Right lobe of liver (tissue), 6 donors: ENCODE results near the gene MYH15. TPM values are rescaled to one million over a fixed set of nuclear protein-coding genes. Genes with fewer than 3 reads are reported as not detected.

Experiments
- ATAC-seq, 4 donors: fragments of 200-7000 bp; cut with Tn5 transposase; one replicate each; pipeline ENCODE4 v1.9.1; 2020; ENCODE audit warnings: mild to moderate bottlenecking in 4 of 4, moderate library complexity in 4 of 4
- DNase-seq, 3 donors: peaks; one replicate each; pipeline ENCODE4 v3.0.0-alpha.2; 2020
- H3K27ac ChIP-seq, 3 donors: fragments of 200-600 bp; one replicate each; pipeline ENCODE4 v1.8.0; 2022
- H3K27me3 ChIP-seq, 2 donors: fragments of 200-600 bp; one replicate each; pipeline ENCODE4 v1.8.0; 2022
- H3K36me3 ChIP-seq, 4 donors: fragments of 200-600 bp; sonication (generic) in 1 of 4; one replicate each; pipeline versions ENCODE4 v1.5.1 to v1.8.0; 2017 to 2022; ENCODE audit warnings: control low read depth in 1 of 4
- H3K4me1 ChIP-seq, 4 donors: fragments of 200-600 bp; sonication (generic) in 1 of 4; one replicate each; pipeline versions ENCODE4 v1.5.1 to v1.8.0; 2017 to 2022; ENCODE audit warnings: control low read depth in 1 of 4
- H3K4me3 ChIP-seq, 3 donors: fragments of 200-600 bp; one replicate each; pipeline ENCODE4 v1.8.0; 2022
- H3K9me3 ChIP-seq, 4 donors: fragments of 200-600 bp; sonication (generic) in 1 of 4; one replicate each; pipeline versions ENCODE4 v1.5.1 to v1.8.0; 2017 to 2022; ENCODE audit warnings: control low read depth in 1 of 4
- POLR2A ChIP-seq: fragments of 450-650 bp; IDR thresholded peaks from one replicate; pipeline ENCODE4 v1.6.1; 2017; ENCODE audit warnings: antibody characterized with exemption, mild to moderate bottlenecking
- WGBS: methylation state at CpG from one replicate; pipeline ENCODE4 v1.1.6; 2018; ENCODE audit warnings: low coverage, low lambda C conversion rate; ENCODE audit not compliant: insufficient coverage; ENCODE audit errors: missing lambda C conversion rate; 5-methylcytosine and 5-hydroxymethylcytosine counted together
- intact Hi-C, 2 donors: fragments of 100-400 bp; cut with DNase I; formaldehyde crosslinking; loops; one replicate each; pipeline versions ENCODE4 v1.11.2 to v1.14.1; 2022
- total RNA-seq, 6 experiments: library from RNA; depleted of rRNA in 2 of 6; stranded (reverse); fragments of >200 nt in 2 of 6; fragmentation: NEBNext Ultra II Directional in 3 of 6; extraction: Animal tissue kit (Norgen Biotek cat#: 25700) in 3 of 6; gene quantifications; one replicate each; pipeline versions ENCODE4 v1.1.0 to v1.2.4, GENCODE V29; 2016 to 2023
- TF ChIP-seq, protein P1 (sequence below), 4 donors: fragments of 200-600 bp in 3 of 4; fragments of 450-650 bp in 1 of 4; IDR thresholded peaks; one replicate each; pipeline versions ENCODE4 v1.5.1 to v1.8.0; 2016 to 2022; ENCODE audit warnings: antibody characterized with exemption in 4 of 4, mild to moderate bottlenecking in 2 of 4
- donor health status: DM: no; HTN: yes; CAD: no.
- donor health status: DM: no; HTN: no; CAD: no.
- donor health status: DM: no; HTN: no; CAD: no.
- donor health status: DM: no; HTN: yes; CAD: no.
- donor health status: DM: no; HTN: yes; CAD: no.

MYH15 gene
- total RNA-seq, 6 experiments from 2014 or later, result not detected

DNA sequence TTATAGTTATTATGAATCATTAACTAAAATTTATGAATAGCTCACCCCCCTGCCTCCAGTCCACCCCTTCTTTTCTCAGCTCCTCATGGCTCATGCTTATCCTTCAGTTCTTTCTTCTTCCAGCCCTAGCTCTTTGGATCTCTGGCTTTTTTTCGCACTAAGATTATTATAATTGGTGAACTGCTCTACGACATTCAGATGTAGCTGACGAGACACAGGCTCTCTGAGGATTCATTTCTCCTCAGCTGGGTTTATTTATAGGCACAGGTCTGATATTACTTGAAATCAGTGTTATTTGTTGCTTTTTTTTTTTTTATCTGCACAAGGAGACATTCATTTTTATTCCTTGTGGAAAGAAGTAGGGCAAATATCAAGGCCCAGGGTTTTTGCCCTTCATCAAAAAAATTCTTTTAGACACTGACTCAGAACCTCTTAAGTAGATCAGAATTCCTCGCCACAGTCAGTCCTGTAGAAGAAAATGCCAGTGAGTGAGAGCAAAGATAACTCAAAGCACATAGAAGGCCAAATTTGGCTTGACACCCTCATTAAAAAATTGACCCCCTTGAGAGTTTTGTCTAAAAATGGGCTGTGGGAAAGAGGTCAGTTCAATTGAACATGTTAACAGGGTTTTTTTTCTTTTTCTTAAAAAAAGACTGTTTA is 106.6 kb downstream of the MYH15 start:
- DNase-seq, result no peak
- H3K9me3 ChIP-seq, result no peaks in the 10 kb centered on the region
- no peaks in the 10 kb centered on the region for H3K36me3 ChIP-seq
- no peak for TF ChIP-seq POLR2A
- TF ChIP-seq, protein P1, sequence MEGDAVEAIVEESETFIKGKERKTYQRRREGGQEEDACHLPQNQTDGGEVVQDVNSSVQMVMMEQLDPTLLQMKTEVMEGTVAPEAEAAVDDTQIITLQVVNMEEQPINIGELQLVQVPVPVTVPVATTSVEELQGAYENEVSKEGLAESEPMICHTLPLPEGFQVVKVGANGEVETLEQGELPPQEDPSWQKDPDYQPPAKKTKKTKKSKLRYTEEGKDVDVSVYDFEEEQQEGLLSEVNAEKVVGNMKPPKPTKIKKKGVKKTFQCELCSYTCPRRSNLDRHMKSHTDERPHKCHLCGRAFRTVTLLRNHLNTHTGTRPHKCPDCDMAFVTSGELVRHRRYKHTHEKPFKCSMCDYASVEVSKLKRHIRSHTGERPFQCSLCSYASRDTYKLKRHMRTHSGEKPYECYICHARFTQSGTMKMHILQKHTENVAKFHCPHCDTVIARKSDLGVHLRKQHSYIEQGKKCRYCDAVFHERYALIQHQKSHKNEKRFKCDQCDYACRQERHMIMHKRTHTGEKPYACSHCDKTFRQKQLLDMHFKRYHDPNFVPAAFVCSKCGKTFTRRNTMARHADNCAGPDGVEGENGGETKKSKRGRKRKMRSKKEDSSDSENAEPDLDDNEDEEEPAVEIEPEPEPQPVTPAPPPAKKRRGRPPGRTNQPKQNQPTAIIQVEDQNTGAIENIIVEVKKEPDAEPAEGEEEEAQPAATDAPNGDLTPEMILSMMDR (IDR thresholded peaks at IDR 0.05), result no peak
- intact Hi-C loops, result no loop called here
- 67% methylated on average over 4 of the region's 4 CpGs for WGBS
- H3K27ac ChIP-seq, result no peak overlapping the region
- H3K4me3 ChIP-seq, result no peak overlapping the region
- H3K27me3 ChIP-seq, result no peaks in the 10 kb centered on the region
- peaks cover 0 to 4% (median 0%) of the 10 kb centered on the region in 4 donors for H3K4me1 ChIP-seq
- no peak for ATAC-seq

GRCh38 chr3:108403198-108403597 is 107.2 kb downstream of the MYH15 start:
- Histone ChIP-seq H3K4me3 (no peak overlapping the region), H3K27me3 (no peaks in the 10 kb centered on the region), H3K36me3 (no peaks in the 10 kb centered on the region), H3K4me1 (peaks cover 0 to 4% (median 0%) of the 10 kb centered on the region in 4 donors), H3K27ac (no peak overlapping the region), H3K9me3 (no peaks in the 10 kb centered on the region)
- TF ChIP-seq, protein P1 (IDR thresholded peaks at IDR 0.05), result no peak
- DNase-seq, result no peak
- WGBS, result 64% methylated on average over 1 of the region's 1 CpG
- intact Hi-C loops, result no loop called here
- ATAC-seq, result no peak

GRCh38 chr3:108401836-108402235 is 108.6 kb downstream of the MYH15 start:
- H3K27me3 ChIP-seq, result no peaks in the 10 kb centered on the region
- peaks cover 0 to 4% (median 0%) of the 10 kb centered on the region in 4 donors for H3K4me1 ChIP-seq
- no peaks in the 10 kb centered on the region for H3K9me3 ChIP-seq
- ATAC-seq (no peak), DNase-seq (no peak)
- H3K4me3 ChIP-seq, result no peak overlapping the region
- H3K36me3 ChIP-seq, result no peaks in the 10 kb centered on the region
- intact Hi-C loops, result no loop called here
- H3K27ac ChIP-seq, result no peak overlapping the region
- no peak for TF ChIP-seq POLR2A
- TF ChIP-seq, protein P1 (IDR thresholded peaks at IDR 0.05), result no peak
- 63% methylated on average over 2 of the region's 2 CpGs for WGBS

GRCh38 chr3:108398510-108398909 is 111.9 kb downstream of the MYH15 start:
- Histone ChIP-seq H3K27me3 (no peaks in the 10 kb centered on the region), H3K36me3 (no peaks in the 10 kb centered on the region), H3K9me3 (no peaks in the 10 kb centered on the region), H3K4me1 (no peaks in the 10 kb centered on the region), H3K27ac (no peak overlapping the region), H3K4me3 (no peak overlapping the region)
- ATAC-seq (no peak), DNase-seq (no peak)
- 75% methylated on average over 2 of the region's 6 CpGs for WGBS
- intact Hi-C loops, result no loop called here
- TF ChIP-seq, protein P1 (IDR thresholded peaks at IDR 0.05), result no peak
- TF ChIP-seq POLR2A, result no peak
